ENCODE measurements around the gene IZUMO1.
"Not testable (repeated sequence)": the region's sequence is repeated elsewhere in the genome, so short reads cannot be mapped to it uniquely, and the experiment has no call there.

Gene IZUMO1

GRCh38 chr19:48735031-48735615 is 11.6 kb downstream of the IZUMO1 start:
- DNase-seq: no peak

GRCh38 chr19:48734625-48735024 is 12.1 kb downstream of the IZUMO1 start:
- DNase-seq: no peak

GRCh38 chr19:48731452-48731851 is 15.3 kb downstream of the IZUMO1 start:
- DNase-seq: no peak

- DNase-seq: no peak
Measured at GRCh38 chr19:48728911-48729664, 17.6 kb downstream of the IZUMO1 start.

- no peak for DNase-seq
Measured at GRCh38 chr19:48726556-48726955, 20.2 kb downstream of the IZUMO1 start.

- no peak for DNase-seq
Measured at GRCh38 chr19:48724796-48725753, 21.6 kb downstream of the IZUMO1 start.

- no peak for DNase-seq
Measured at GRCh38 chr19:48722196-48722708, 24.5 kb downstream of the IZUMO1 start.

GRCh38 chr19:48720613-48721296 is 26.0 kb downstream of the IZUMO1 start:
- peak; percentile 82 for DNase-seq

GRCh38 chr19:48720251-48720612 is 26.5 kb downstream of the IZUMO1 start:
- DNase-seq: no peak

- no peak for DNase-seq
Measured at GRCh38 chr19:48719263-48720171, 27.2 kb downstream of the IZUMO1 start, which contains the start of gene MAMSTR. MAMSTR (minus strand) TSS chr19:48719725; CDS start chr19:48719031, 694 bp downstream.

GRCh38 chr19:48718711-48719231 is 27.9 kb downstream of the IZUMO1 start:
- DNase-seq: no peak

- not testable (repeated sequence) for DNase-seq
Measured at GRCh38 chr19:48718106-48718505, 28.6 kb downstream of the IZUMO1 start.

- DNase-seq: no peak
Measured at GRCh38 chr19:48716562-48717291, 30.0 kb downstream of the IZUMO1 start.

GRCh38 chr19:48715681-48716171 is 31.0 kb downstream of the IZUMO1 start:
- no peak for DNase-seq

GRCh38 chr19:48714759-48715675 is 31.7 kb downstream of the IZUMO1 start:
- DNase-seq: no peak

- peak; percentile 98 for DNase-seq
Measured at GRCh38 chr19:48713864-48714755, 32.6 kb downstream of the IZUMO1 start.

GRCh38 chr19:48713041-48713863 is 33.5 kb downstream of the IZUMO1 start:
- DNase-seq: no peak
